Ovary (tissue), 9 donors: Measurements from ENCODE around the gene CCDC74A. TPM values are rescaled to one million over a fixed set of nuclear protein-coding genes. Genes with fewer than 3 reads are reported as not detected.
"Not testable (repeated sequence)": the region's sequence is repeated elsewhere in the genome, so short reads cannot be mapped to it uniquely, and the experiment has no call there.

Source experiments
- DNase-seq, 5 donors: peaks; one replicate each; pipeline ENCODE4 v3.0.0-alpha.2; 2019 to 2020
- H3K27ac ChIP-seq, 2 donors: fragments of 200-600 bp; one replicate each; pipeline versions ENCODE4 v1.5.1 to v1.8.0; 2019 to 2022
- H3K27me3 ChIP-seq: fragments of 200-600 bp; one replicate; pipeline ENCODE4 v1.8.0; 2022
- H3K36me3 ChIP-seq: fragments of 200-600 bp; sonication (generic); one replicate; pipeline ENCODE4 v1.5.1; 2019
- H3K4me1 ChIP-seq: one replicate; pipeline ENCODE4 v1.8.1; 2013; ENCODE audit warnings: mild to moderate bottlenecking, moderate library complexity; ENCODE audit not compliant: insufficient read depth
- H3K4me3 ChIP-seq: fragments of 200-600 bp; sonication (generic); one replicate; pipeline ENCODE4 v1.5.1; 2017
- H3K9me3 ChIP-seq, 2 donors: fragments of 200-600 bp in 1 of 2; sonication (generic) in 1 of 2; one replicate each; pipeline versions ENCODE4 v1.5.1 to v1.8.1; 2013 to 2019; ENCODE audit warnings: mild to moderate bottlenecking in 1 of 2, moderate library complexity in 1 of 2
- CTCF ChIP-seq, 3 donors: fragments of 450-650 bp in 2 of 3; fragments of 200-600 bp in 1 of 3; IDR thresholded peaks; one replicate each; pipeline versions ENCODE4 v1.5.1 to v1.8.0; 2016 to 2022; ENCODE audit warnings: antibody characterized with exemption in 3 of 3, mild to moderate bottlenecking in 1 of 3
- EP300 ChIP-seq: sonication (generic); formaldehyde crosslinking; IDR thresholded peaks from one replicate; pipeline ENCODE4 v1.6.1; 2017; ENCODE audit warnings: antibody characterized with exemption
- POLR2A ChIP-seq: fragments of 450-650 bp; IDR thresholded peaks from one replicate; pipeline ENCODE4 v1.6.1; 2017; ENCODE audit warnings: antibody characterized with exemption, mild to moderate bottlenecking, moderate library complexity
- WGBS, 3 donors: extraction: QIAGEN DNeasy Blood & Tissue Kit in 1 of 3; methylation state at CpG; one replicate each; pipeline versions ENCODE4 v1.1.5 to v1.1.7; 2013 to 2017; 5-methylcytosine and 5-hydroxymethylcytosine counted together
- intact Hi-C, 4 donors: fragments of 100-400 bp; cut with DNase I; formaldehyde crosslinking; loops; one replicate each; pipeline versions ENCODE4 v1.11.0 to v1.15.1; 2022 to 2023
- polyA plus RNA-seq, 2 donors: library from polyadenylated mRNA; stranded (reverse); fragments of 200-250 nt in 1 of 2; fragments of 350-450 nt in 1 of 2; fragmentation: Illumina TruSeq in 1 of 2; extraction: RNeasy Lipid Tissue Mini Kit (QIAGEN cat#74804) in 1 of 2; gene quantifications; one replicate each; pipeline ENCODE4 v1.2.3, GENCODE V29; 2013 to 2014
- total RNA-seq, 7 donors: library from RNA; depleted of rRNA in 2 of 7; stranded (reverse); fragments of >200 nt in 2 of 7; fragmentation: NEBNext Ultra II Directional in 3 of 7; extraction: Animal tissue kit (Norgen Biotek cat#: 25700) in 3 of 7; gene quantifications; one replicate each; pipeline versions ENCODE4 v1.1.0 to v1.2.4, GENCODE V29; 2016 to 2023
- donor health status: DM: no; HTN: no; CAD: no; lungs with moderate emphysema.
- donor health status: DM: no; HTN: no; CAD: no.
- donor health status: Bipolar disorder and iron deficiency.
- donor health status: DM: yes; HTN: yes; CAD: no.
- donor health status: DM: no; HTN: no; CAD: no.
- donor health status: DM: yes; HTN: yes; CAD: no.

CCDC74A gene
- total and polyA plus RNA-seq, 9 donors = 5.3 to 81.5 (median 13.6) TPM

- intact Hi-C loops = loop anchor here in 2 of 4 donors (5.0 to 10.0 kb wide), 3 partner anchors 79 to 386 kb away; partner anchors contain the start of gene PLEKHB2 (in 1 of the 2)
- DNase-seq = no peak
- WGBS, 3 donors = 0 to 1% (median 0%) methylated on average over 36 to 40 of the region's 40 CpGs
- Histone ChIP-seq H3K27ac (peak overlapping the region; percentile 58 to 85), H3K4me1 (no peaks in the 10 kb centered on the region), H3K4me3 (peak overlapping the region; percentile 97), H3K9me3 (no peaks in the 10 kb centered on the region), H3K27me3 (no peaks in the 10 kb centered on the region), H3K36me3 (no peaks in the 10 kb centered on the region)
- TF ChIP-seq CTCF (IDR thresholded peaks at IDR 0.05) = no peak
- no peak for TF ChIP-seq POLR2A
- TF ChIP-seq EP300 = no peak
Measured at GRCh38 chr2:131493199-131493968, 34.3 kb upstream of the CCDC74A start.

- not testable (repeated sequence) for H3K27ac ChIP-seq, H3K9me3 ChIP-seq, DNase-seq, H3K4me3 ChIP-seq, H3K36me3 ChIP-seq, H3K27me3 ChIP-seq, H3K4me1 ChIP-seq
- intact Hi-C loops = loop anchor here in 1 of 4 donors (10.0 kb wide), 1 partner anchor 81 kb away; no protein-coding TSS in a partner anchor
- 87 to 100% (median 90%) methylated on average over 1 of the region's 1 CpG for WGBS, 3 donors
Measured at GRCh38 chr2:131495506-131495905, 32.2 kb upstream of the CCDC74A start.

- not testable (repeated sequence) for H3K27ac ChIP-seq, H3K36me3 ChIP-seq, H3K4me3 ChIP-seq, H3K4me1 ChIP-seq, H3K27me3 ChIP-seq, DNase-seq, H3K9me3 ChIP-seq
- intact Hi-C loops = loop anchor here in 1 of 4 donors (10.0 kb wide), 1 partner anchor 84 kb away; no protein-coding TSS in a partner anchor
- 65 to 82% (median 69%) methylated on average over 8 of the region's 8 CpGs for WGBS, 3 donors
Measured at GRCh38 chr2:131498321-131498973, 29.2 kb upstream of the CCDC74A start.

- H3K9me3 ChIP-seq, DNase-seq, H3K36me3 ChIP-seq, intact Hi-C loops, H3K27ac ChIP-seq, H3K27me3 ChIP-seq, H3K4me3 ChIP-seq, H3K4me1 ChIP-seq: not testable (repeated sequence)
- WGBS, 3 donors = 92 to 100% (median 93%) methylated on average over 4 of the region's 4 CpGs
Measured at GRCh38 chr2:131503587-131503986, 24.1 kb upstream of the CCDC74A start.

DNA sequence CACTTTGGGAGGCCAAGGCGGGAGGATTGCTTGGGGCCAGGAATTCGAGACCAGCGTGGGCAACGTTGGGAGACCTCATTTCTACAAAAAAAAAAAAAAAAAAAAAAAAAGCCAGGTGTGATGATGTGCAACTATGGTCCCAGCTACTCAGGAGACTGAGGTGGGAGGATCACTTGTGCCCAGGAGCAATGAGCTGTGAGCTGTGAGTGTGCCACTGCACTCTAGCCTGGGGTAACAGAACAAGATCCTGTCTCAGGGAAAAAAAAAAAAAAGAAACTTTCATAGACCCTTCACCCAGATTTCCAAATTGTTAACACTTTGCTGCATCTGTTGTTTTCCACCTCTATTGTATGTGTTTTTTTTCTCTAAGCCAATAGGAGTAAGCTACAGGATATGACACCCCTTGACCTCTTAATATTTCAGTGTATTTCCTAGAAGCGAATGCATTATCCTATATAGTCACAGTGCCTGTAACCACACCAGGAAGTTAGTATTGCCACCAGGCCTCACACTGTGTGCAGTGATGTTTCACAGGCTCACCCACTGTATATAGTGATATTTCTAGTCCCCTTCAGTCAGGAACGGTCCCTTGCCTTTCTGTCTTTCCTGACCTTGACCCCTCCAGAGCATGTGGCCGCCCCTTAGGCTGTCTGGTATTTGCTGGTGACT lies 23.5 kb upstream of the CCDC74A start:
- H3K4me1 ChIP-seq, H3K27me3 ChIP-seq, H3K27ac ChIP-seq, H3K36me3 ChIP-seq, H3K9me3 ChIP-seq, DNase-seq, intact Hi-C loops, H3K4me3 ChIP-seq: not testable (repeated sequence)
- WGBS, 3 donors = 84 to 87% (median 86%) methylated on average over 7 of the region's 7 CpGs

DNA sequence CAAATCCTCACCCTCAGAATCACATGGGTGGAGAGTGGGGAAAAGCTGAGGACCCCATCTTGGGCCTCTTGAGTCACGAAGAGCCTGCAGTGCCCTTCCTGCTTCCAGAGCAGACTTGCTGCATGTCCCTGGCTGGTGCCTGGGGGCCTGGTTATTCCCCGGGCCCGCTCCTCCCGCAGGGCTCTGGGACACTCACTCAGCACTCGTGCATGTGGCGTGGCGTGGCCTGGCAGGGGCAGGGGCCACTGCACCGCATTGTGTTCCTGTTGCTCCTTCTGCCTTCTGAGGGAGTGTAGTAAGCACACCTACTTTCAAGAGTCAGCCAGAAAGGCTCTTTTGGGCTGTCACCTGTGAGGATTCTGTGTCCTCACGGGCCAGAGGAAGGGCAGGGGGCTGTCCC lies 18.1 kb upstream of the CCDC74A start:
- WGBS, 3 donors = 80 to 98% (median 91%) methylated on average over 9 of the region's 9 CpGs
- intact Hi-C loops = no loop called here
- H3K36me3 ChIP-seq = no peaks in the 10 kb centered on the region

GRCh38 chr2:131511291-131511968 lies 16.3 kb upstream of the CCDC74A start:
- intact Hi-C loops, H3K4me3 ChIP-seq, H3K27ac ChIP-seq, H3K4me1 ChIP-seq, H3K36me3 ChIP-seq, H3K27me3 ChIP-seq, DNase-seq, H3K9me3 ChIP-seq: not testable (repeated sequence)
- WGBS, 3 donors = 54 to 77% (median 71%) methylated on average over 20 to 22 of the region's 22 CpGs

More for the DNA sequence above, 18.1 kb upstream of the CCDC74A start:
- Histone ChIP-seq H3K27me3 (no peaks in the 10 kb centered on the region), H3K4me1 (no peaks in the 10 kb centered on the region), H3K27ac (no peak overlapping the region), H3K4me3 (no peak overlapping the region), H3K9me3 (no peaks in the 10 kb centered on the region)
- TF ChIP-seq EP300 = no peak
- no peak for TF ChIP-seq POLR2A
- TF ChIP-seq CTCF (IDR thresholded peaks at IDR 0.05) = no peak
- DNase-seq = no peak

DNA sequence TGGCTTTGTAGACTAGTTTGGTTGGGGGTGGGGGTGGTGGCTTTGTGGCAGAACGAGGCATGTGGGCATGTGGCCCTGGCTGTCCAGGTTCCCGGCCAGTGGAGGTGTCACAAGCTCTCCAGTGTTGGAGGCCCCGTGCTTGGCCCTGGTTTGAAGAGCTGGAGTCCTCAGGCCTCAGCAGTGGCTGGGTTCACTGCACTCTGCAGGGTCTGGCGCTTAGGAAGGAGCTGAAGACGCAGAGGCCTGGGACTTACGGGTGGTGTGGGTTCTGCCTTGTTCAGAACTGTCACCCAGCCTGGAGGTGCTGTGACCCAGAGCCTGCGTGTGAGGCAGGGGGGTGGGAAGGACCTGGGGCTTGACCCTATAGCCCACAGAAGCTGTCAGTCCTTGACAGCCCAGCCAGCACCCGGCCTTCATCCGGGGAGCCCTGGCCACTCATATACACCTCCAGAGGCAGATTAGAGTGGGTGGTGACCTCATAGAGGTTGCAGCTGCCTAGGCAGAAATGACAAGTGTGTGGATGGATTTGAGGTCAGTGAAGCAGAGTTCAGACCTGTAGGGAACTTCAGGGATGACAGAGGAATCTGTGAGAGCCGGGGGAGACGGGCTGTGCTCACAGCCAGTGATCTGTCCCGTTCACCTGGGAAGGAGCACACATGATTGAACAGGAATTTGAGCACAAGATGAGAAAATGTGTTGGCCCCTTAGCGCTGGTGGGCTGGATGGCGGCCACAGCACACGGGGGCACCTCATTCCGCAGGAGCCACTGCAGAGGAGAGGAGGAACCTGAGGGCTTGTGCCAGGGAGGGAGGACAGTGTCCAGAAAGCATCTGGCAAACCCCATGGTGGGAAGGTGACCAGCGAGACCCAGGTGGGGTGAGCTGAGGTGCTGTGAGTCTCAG lies 15.5 kb upstream of the CCDC74A start:
- H3K9me3 ChIP-seq, H3K4me3 ChIP-seq, H3K36me3 ChIP-seq, H3K27ac ChIP-seq, intact Hi-C loops, DNase-seq, H3K27me3 ChIP-seq, H3K4me1 ChIP-seq: not testable (repeated sequence)
- WGBS, 3 donors = 72 to 80% (median 78%) methylated on average over 13 to 17 of the region's 17 CpGs
